WTC11 (cell line): Measurements from ENCODE around the gene UPK3A. TPM values are rescaled to one million over a fixed set of nuclear protein-coding genes. Genes with fewer than 3 reads are reported as not detected.
"Not testable (repeated sequence)": the region's sequence is repeated elsewhere in the genome, so short reads cannot be mapped to it uniquely, and the experiment has no call there.

Experiments used
- ATAC-seq: fragments of 200-7000 bp; cut with Tn5 transposase; 2 replicates; pipeline ENCODE4 v1.10.0; 2021; ENCODE audit warnings: mild to moderate bottlenecking, moderate library complexity
- CTCF ChIA-PET: fragments of 300-600 bp; sonication (Branson Sonifier 250); formaldehyde crosslinking; loops from one replicate; lab custom pipeline; 2021; ENCODE audit warnings: antibody characterized with exemption; lab: Charles Lee
- POLR2A ChIA-PET: fragments of 350-600 bp; sonication (Branson Sonifier 250); formaldehyde crosslinking; loops from one replicate; lab custom pipeline; 2021; ENCODE audit warnings: antibody characterized with exemption; lab: Charles Lee
- DNase-seq: peaks from one replicate; pipeline ENCODE4 v3.0.0; 2021; ENCODE audit warnings: low spot score
- H3K27ac Mint-ChIP-seq: 2 replicates; pipeline ENCODE4 v1.8.0; 2021; ENCODE audit warnings: mixed read lengths
- H3K27me3 Mint-ChIP-seq: 2 replicates; pipeline ENCODE4 v1.8.0; 2021; ENCODE audit warnings: low read depth, mild to moderate bottlenecking, moderate library complexity, mixed read lengths
- H3K36me3 Mint-ChIP-seq: 2 replicates; pipeline ENCODE4 v1.8.0; 2021; ENCODE audit warnings: mixed read lengths
- H3K4me1 Mint-ChIP-seq: 2 replicates; pipeline ENCODE4 v1.8.0; 2022; ENCODE audit warnings: mixed read lengths
- H3K4me3 Mint-ChIP-seq: 2 replicates; pipeline ENCODE4 v1.8.0; 2021; ENCODE audit warnings: mild to moderate bottlenecking, moderate library complexity, mixed read lengths
- H3K9me3 Mint-ChIP-seq: 2 replicates; pipeline ENCODE4 v1.8.0; 2021; ENCODE audit warnings: mixed read lengths
- AR ChIP-seq: fragments of 250-450 bp; sonication (Bioruptor Pico); IDR thresholded peaks from 2 replicates; pipeline ENCODE4 v1.9.0; 2021; ENCODE audit warnings: mild to moderate bottlenecking
- ATF3 ChIP-seq: sonication (generic); formaldehyde crosslinking; conservative IDR thresholded peaks from 2 replicates; pipeline ENCODE4 v1.8.1; 2022; ENCODE audit warnings: mild to moderate bottlenecking, missing genetic modification reagents
- E2F4 ChIP-seq: sonication (generic); formaldehyde crosslinking; IDR thresholded peaks from 2 replicates; pipeline ENCODE4 v1.8.1; 2022; ENCODE audit warnings: low read depth, mild to moderate bottlenecking, moderate library complexity, missing genetic modification reagents, borderline replicate concordance
- E2F5 ChIP-seq: sonication (generic); formaldehyde crosslinking; IDR thresholded peaks from 2 replicates; pipeline ENCODE4 v1.8.1; 2022; ENCODE audit warnings: mild to moderate bottlenecking, moderate library complexity, missing genetic modification reagents
- ELF4 ChIP-seq: sonication (generic); formaldehyde crosslinking; IDR thresholded peaks from 2 replicates; pipeline ENCODE4 v1.8.1; 2022; ENCODE audit warnings: low read depth, mild to moderate bottlenecking, moderate library complexity, missing genetic modification reagents
- EMX1 ChIP-seq: fragments of 250-450 bp; sonication (Bioruptor Pico); IDR thresholded peaks from 2 replicates; pipeline ENCODE4 v1.8.0; 2021; ENCODE audit warnings: mild to moderate bottlenecking
- HMGA2 ChIP-seq: fragments of 250-450 bp; sonication (Bioruptor Pico); IDR thresholded peaks from 2 replicates; pipeline ENCODE4 v1.4.0; 2021; ENCODE audit warnings: mild to moderate bottlenecking, moderate library complexity
- JAZF1 ChIP-seq: fragments of 250-450 bp; sonication (Bioruptor Pico); IDR thresholded peaks from 2 replicates; pipeline ENCODE4 v1.9.0; 2021; ENCODE audit warnings: moderate library complexity, mild to moderate bottlenecking, inconsistent platforms
- JUN ChIP-seq: sonication (generic); formaldehyde crosslinking; IDR thresholded peaks from 2 replicates; pipeline ENCODE4 v1.8.0; 2023; ENCODE audit warnings: mild to moderate bottlenecking, missing genetic modification reagents
- MXD4 ChIP-seq: fragments of 250-450 bp; sonication (Bioruptor Pico); IDR thresholded peaks from 2 replicates; pipeline ENCODE4 v1.8.0; 2021; ENCODE audit warnings: mild to moderate bottlenecking, moderate library complexity, borderline replicate concordance
- NR1H2 ChIP-seq: sonication (generic); formaldehyde crosslinking; IDR thresholded peaks from 2 replicates; pipeline ENCODE4 v1.9.0; 2021; ENCODE audit warnings: mild to moderate bottlenecking, moderate library complexity, missing genetic modification reagents
- RORB ChIP-seq: fragments of 250-450 bp; sonication (Bioruptor Pico); IDR thresholded peaks from 2 replicates; pipeline ENCODE4 v1.9.0; 2021; ENCODE audit warnings: mild to moderate bottlenecking
- SMAD3 ChIP-seq: sonication (generic); formaldehyde crosslinking; IDR thresholded peaks from 2 replicates; pipeline ENCODE4 v1.8.0; 2022; ENCODE audit warnings: missing genetic modification reagents, mild to moderate bottlenecking, borderline replicate concordance
- SMAD4 ChIP-seq: sonication (generic); formaldehyde crosslinking; IDR thresholded peaks from 2 replicates; pipeline ENCODE4 v1.8.0; 2022; ENCODE audit warnings: mild to moderate bottlenecking, missing genetic modification reagents
- SP1 ChIP-seq: sonication (generic); formaldehyde crosslinking; conservative IDR thresholded peaks from 2 replicates; pipeline ENCODE4 v1.8.1; 2022; ENCODE audit warnings: missing genetic modification reagents
- TCF7 ChIP-seq: sonication (generic); formaldehyde crosslinking; IDR thresholded peaks from 2 replicates; pipeline ENCODE4 v1.8.0; 2022; ENCODE audit warnings: mild to moderate bottlenecking, low read depth, missing genetic modification reagents, moderate library complexity
- ZMAT4 ChIP-seq: fragments of 250-450 bp; sonication (Bioruptor Pico); IDR thresholded peaks from 2 replicates; pipeline ENCODE4 v1.9.0; 2021; ENCODE audit warnings: mild to moderate bottlenecking
- ZNF121 ChIP-seq: sonication (generic); formaldehyde crosslinking; IDR thresholded peaks from 2 replicates; pipeline ENCODE4 v1.8.0; 2023; ENCODE audit warnings: missing genetic modification reagents
- ZNF219 ChIP-seq: sonication (generic); formaldehyde crosslinking; IDR thresholded peaks from 2 replicates; pipeline ENCODE4 v1.8.0; 2023; ENCODE audit warnings: missing genetic modification reagents, mild to moderate bottlenecking, borderline replicate concordance
- ZNF232 ChIP-seq: sonication (generic); formaldehyde crosslinking; IDR thresholded peaks from 2 replicates; pipeline ENCODE4 v1.8.0; 2022; ENCODE audit warnings: mild to moderate bottlenecking, missing genetic modification reagents
- ZNF317 ChIP-seq: sonication (generic); formaldehyde crosslinking; IDR thresholded peaks from 2 replicates; pipeline ENCODE4 v1.8.1; 2023; ENCODE audit warnings: low read depth, mild to moderate bottlenecking, moderate library complexity, missing genetic modification reagents, borderline replicate concordance
- ZNF396 ChIP-seq: fragments of 250-450 bp; sonication (Bioruptor Pico); IDR thresholded peaks from 2 replicates; pipeline ENCODE4 v1.8.0; 2021; ENCODE audit warnings: mild to moderate bottlenecking, moderate library complexity, borderline replicate concordance
- ZNF416 ChIP-seq: fragments of 250-450 bp; sonication (Bioruptor Pico); IDR thresholded peaks from 2 replicates; pipeline ENCODE4 v1.9.0; 2021; ENCODE audit warnings: mild to moderate bottlenecking, inconsistent platforms
- ZNF423 ChIP-seq: fragments of 250-450 bp; sonication (Bioruptor Pico); IDR thresholded peaks from 2 replicates; pipeline ENCODE4 v2.1.2; 2022; ENCODE audit warnings: mild to moderate bottlenecking, moderate library complexity
- ZNF425 ChIP-seq: fragments of 250-450 bp; sonication (Bioruptor Pico); conservative IDR thresholded peaks from 2 replicates; pipeline ENCODE4 v1.9.0; 2021; ENCODE audit warnings: mild to moderate bottlenecking
- total RNA-seq: library from RNA; stranded (reverse); gene quantifications from 3 replicates; pipeline ENCODE4 v1.2.3, GENCODE V29; 2021

Gene UPK3A
- total RNA-seq, 1 experiment from 2014 or later, result 0.37 TPM

GRCh38 chr22:45294030-45294429 is 9.3 kb downstream of the UPK3A start (continued):
- TF ChIP-seq ZNF121 (no peak), SP1 (CRISPR knock-in tag) (no peak), AR (CRISPR knock-in tag) (no peak), EMX1 (CRISPR knock-in tag) (no peak), JUN (CRISPR knock-in tag) (no peak), TCF7 (no peak), ZNF423 (CRISPR knock-in tag) (no peak), ZNF416 (CRISPR knock-in tag) (no peak), JAZF1 (CRISPR knock-in tag) (no peak), MXD4 (CRISPR knock-in tag) (no peak), HMGA2 (CRISPR knock-in tag) (no peak), NR1H2 (no peak), ZNF396 (no peak), E2F4 (CRISPR knock-in tag) (no peak)
- TF ChIP-seq, all 79 proteins: peak for 0

GRCh38 chr22:45295004-45295403 is 10.3 kb downstream of the UPK3A start:
- ChIA-PET CTCF (interaction anchor here (0.7 kb wide), 1 partner anchor 166 kb away, joined by 3 read pairs; no protein-coding TSS in a partner anchor), POLR2A (interaction anchor here (0.5 kb wide), 1 partner anchor 10 kb away, joined by 4 read pairs; no protein-coding TSS in a partner anchor)
- not testable (repeated sequence) for ATAC-seq, H3K36me3 Mint-ChIP-seq, DNase-seq, H3K4me3 Mint-ChIP-seq, H3K27me3 Mint-ChIP-seq, H3K27ac Mint-ChIP-seq, H3K9me3 Mint-ChIP-seq
- H3K4me1 Mint-ChIP-seq, result peaks cover 15% of the 10 kb centered on the region

GRCh38 chr22:45295492-45295891 is 10.7 kb downstream of the UPK3A start:
- peaks cover 15% of the 10 kb centered on the region for H3K4me1 Mint-ChIP-seq
- no peak overlapping the region for H3K4me3 Mint-ChIP-seq
- no peaks in the 10 kb centered on the region for H3K9me3 Mint-ChIP-seq
- H3K36me3 Mint-ChIP-seq, result no peaks in the 10 kb centered on the region
- no peak for TF ChIP-seq ZNF317
- no peak for TF ChIP-seq SP1 (CRISPR knock-in tag)
- TF ChIP-seq, all 79 proteins: peak for 0
- DNase-seq (no peak), ATAC-seq (no peak)
- POLR2A ChIA-PET, result no interaction called here
- H3K27ac Mint-ChIP-seq, result no peak overlapping the region
- H3K27me3 Mint-ChIP-seq, result no peaks in the 10 kb centered on the region; the same call in 1 of the 2 replicates
- CTCF ChIA-PET, result no interaction called here

- Mint-ChIP-seq H3K36me3 (no peaks in the 10 kb centered on the region), H3K27ac (no peak overlapping the region), H3K4me3 (no peak overlapping the region), H3K27me3 (no peaks in the 10 kb centered on the region; the same call in 1 of the 2 replicates), H3K4me1 (peaks cover 15% of the 10 kb centered on the region), H3K9me3 (no peaks in the 10 kb centered on the region)
- DNase-seq (no peak), ATAC-seq (no peak)
- ChIA-PET CTCF (no interaction called here), POLR2A (no interaction called here)
- TF ChIP-seq ELF4 (CRISPR knock-in tag), result no peak
- TF ChIP-seq SMAD4 (CRISPR knock-in tag), result no peak
- no peak for TF ChIP-seq ZNF425 (CRISPR knock-in tag)
- TF ChIP-seq ATF3 (CRISPR knock-in tag), result no peak
- no peak for TF ChIP-seq E2F5
- TF ChIP-seq RORB (CRISPR knock-in tag), result no peak
- no peak for TF ChIP-seq ZNF219 (CRISPR knock-in tag)
- TF ChIP-seq ZNF416 (CRISPR knock-in tag), result no peak
- no peak for TF ChIP-seq SMAD3 (CRISPR knock-in tag)
- TF ChIP-seq ZNF232 (CRISPR knock-in tag), result no peak
- TF ChIP-seq ZMAT4 (CRISPR knock-in tag), result no peak
Measured at GRCh38 chr22:45296628-45297297, 12.0 kb downstream of the UPK3A start.
